HepG2 (cell line): Measurements from ENCODE around the gene RHAG. TPM values are rescaled to one million over a fixed set of nuclear protein-coding genes. Genes with fewer than 3 reads are reported as not detected.

Experiments
- ATAC-seq: fragments of 200-7000 bp; cut with Tn5 transposase; 3 replicates; pipeline ENCODE4 v1.9.1; 2020; ENCODE audit warnings: mild to moderate bottlenecking, moderate library complexity
- BruUV-seq: library from RNA; stranded (reverse); fragments of 400-500 nt; replicated peaks from 2 replicates; lab custom pipeline; 2021; lab: Mats Ljungman, UMichigan
- CTCF ChIA-PET: fragments of 300-600 bp; formaldehyde crosslinking; extraction: SDS; loops from one replicate; lab custom pipeline; 2021; ENCODE audit warnings: low total read pairs, inconsistent platforms, low intra/inter-chr PET ratio; lab: Yijun Ruan, JAX
- POLR2A ChIA-PET: fragments of 350-600 bp; sonication (Branson Sonifier 250); formaldehyde crosslinking; loops from one replicate; lab custom pipeline; 2020; ENCODE audit warnings: antibody characterized with exemption, inconsistent platforms; lab: Yijun Ruan, JAX
- DNase-seq: peaks from one replicate; pipeline ENCODE4 v3.0.0-alpha.2; 2015; ENCODE audit warnings: low spot score
- FAIRE-seq: peaks from 3 replicates; lab custom pipeline; 2011; peaks lifted over from hg19 to GRCh38; lab: Jason Lieb, UNC
- H2AFZ ChIP-seq: one replicate; pipeline ENCODE4 v1.6.1; 2011; ENCODE audit warnings: low read length, inconsistent platforms
- H3K27ac ChIP-seq: fragments of 300-600 bp; 3 replicates; pipeline ENCODE4 v1.8.0; 2011; ENCODE audit warnings: mixed run types, mild to moderate bottlenecking, mixed read lengths, low read length, inconsistent platforms; ENCODE audit not compliant: insufficient read depth; ENCODE audit errors: extremely low read length
- H3K27me3 ChIP-seq, 2 experiments: fragments of 200-600 bp in 1 of 2; 2 replicates in 1 of 2; 3 replicates in 1 of 2; pipeline versions ENCODE4 v1.6.0 to v1.8.0; 2011; ENCODE audit warnings: low read length in 2 of 2, mild to moderate bottlenecking in 2 of 2, moderate library complexity in 2 of 2, inconsistent platforms in 1 of 2; ENCODE audit not compliant: insufficient read depth in 2 of 2, control insufficient read depth in 1 of 2
- H3K36me3 ChIP-seq, 2 experiments: fragments of 200-600 bp in 1 of 2; replicated peaks in 1 of 2; 2 replicates in 1 of 2; 3 replicates in 1 of 2; pipeline versions ENCODE4 v1.5.1 to v1.8.0; 2011; ENCODE audit warnings: low read length in 2 of 2, inconsistent platforms in 1 of 2; ENCODE audit not compliant: insufficient read depth in 2 of 2, control insufficient read depth in 1 of 2
- H3K4me1 ChIP-seq: 2 replicates; pipeline ENCODE4 v1.5.1; 2012; ENCODE audit warnings: low read length, inconsistent platforms; ENCODE audit not compliant: insufficient read depth
- H3K4me2 ChIP-seq: 2 replicates; pipeline ENCODE4 v1.6.0; 2011; ENCODE audit warnings: low read depth, low read length, inconsistent platforms
- H3K4me3 ChIP-seq, 3 experiments: fragments of 200-600 bp in 1 of 3; sonication (generic), shearing (Covaris generic) in 1 of 3; replicated peaks in 1 of 3; 2 replicates each; pipeline ENCODE4 v1.5.1; 2011 to 2016; ENCODE audit warnings: low read length in 3 of 3, inconsistent platforms in 2 of 3, low read depth in 2 of 3, mild to moderate bottlenecking in 2 of 3, control low read depth in 1 of 3, mixed read lengths in 1 of 3; ENCODE audit not compliant: insufficient read depth in 1 of 3
- H3K79me2 ChIP-seq: one replicate; pipeline ENCODE4 v1.6.1; 2011; ENCODE audit warnings: low read length, inconsistent platforms; ENCODE audit not compliant: insufficient read depth
- H3K9ac ChIP-seq: 2 replicates; pipeline ENCODE4 v1.6.0; 2011; ENCODE audit warnings: mild to moderate bottlenecking, low read depth, low read length, inconsistent platforms; ENCODE audit not compliant: insufficient read depth
- H3K9me3 ChIP-seq: 2 replicates; pipeline ENCODE4 v1.5.1; 2012; ENCODE audit warnings: mild to moderate bottlenecking, low read length
- H4K20me1 ChIP-seq: 2 replicates; pipeline ENCODE4 v1.6.0; 2011; ENCODE audit warnings: inconsistent platforms, mild to moderate bottlenecking, low read length, moderate library complexity; ENCODE audit not compliant: insufficient read depth
- CHCHD3 ChIP-seq: sonication (generic); formaldehyde crosslinking; IDR thresholded peaks from 2 replicates; pipeline ENCODE4 v1.8.0; 2022; ENCODE audit warnings: mild to moderate bottlenecking, missing genetic modification reagents, moderate library complexity
- GATAD1 ChIP-seq: IDR thresholded peaks from 2 replicates; pipeline ENCODE4 v1.6.1; 2016; ENCODE audit warnings: missing genetic modification reagents, missing compliant biosample characterization
- KDM5B ChIP-seq: sonication (generic); formaldehyde crosslinking; IDR thresholded peaks from 2 replicates; pipeline ENCODE4 v1.4.0; 2020; ENCODE audit warnings: missing genetic modification reagents, mild to moderate bottlenecking, borderline replicate concordance
- NKX3-1 ChIP-seq: sonication (generic); formaldehyde crosslinking; IDR thresholded peaks from 2 replicates; pipeline ENCODE4 v1.5.0; 2020; ENCODE audit warnings: missing genetic modification reagents
- POLR2AphosphoS2 ChIP-seq: IDR thresholded peaks from 2 replicates; pipeline ENCODE4 v1.6.1; 2011; ENCODE audit warnings: low read depth, low read length, improper control_type of control experiment
- REST ChIP-seq, 2 experiments: IDR thresholded peaks; 2 replicates each; pipeline ENCODE4 v1.6.1; 2011 to 2012; ENCODE audit warnings: low read length in 2 of 2, borderline replicate concordance in 1 of 2, low read depth in 1 of 2, mild to moderate bottlenecking in 1 of 2, moderate library complexity in 1 of 2
- SAP130 ChIP-seq: IDR thresholded peaks from 2 replicates; pipeline ENCODE4 v1.6.1; 2016; ENCODE audit warnings: low read depth
- SMC3 ChIP-seq: IDR thresholded peaks from 2 replicates; pipeline ENCODE4 v1.6.1; 2011; ENCODE audit warnings: low read length, improper control_type of control experiment
- SNAPC4 ChIP-seq: sonication (generic); formaldehyde crosslinking; IDR thresholded peaks from 2 replicates; pipeline ENCODE4 v1.4.0; 2020; ENCODE audit warnings: mild to moderate bottlenecking, missing genetic modification reagents
- WIZ ChIP-seq: sonication (generic); formaldehyde crosslinking; IDR thresholded peaks from 2 replicates; pipeline ENCODE4 v1.5.1; 2020; ENCODE audit warnings: mild to moderate bottlenecking, missing genetic modification reagents
- ZNF143 ChIP-seq: sonication (generic); formaldehyde crosslinking; IDR thresholded peaks from 2 replicates; pipeline ENCODE4 v1.4.0; 2020; ENCODE audit warnings: missing genetic modification reagents
- ZNF331 ChIP-seq: sonication (generic); formaldehyde crosslinking; IDR thresholded peaks from 2 replicates; pipeline ENCODE4 v1.4.0; 2020; ENCODE audit warnings: missing genetic modification reagents
- ZNF44 ChIP-seq: sonication (generic); formaldehyde crosslinking; IDR thresholded peaks from 2 replicates; pipeline ENCODE4 v1.5.1; 2020; ENCODE audit warnings: mild to moderate bottlenecking, missing genetic modification reagents
- ZNF672 ChIP-seq: sonication (generic); formaldehyde crosslinking; IDR thresholded peaks from 2 replicates; pipeline ENCODE4 v1.8.1; 2022; ENCODE audit warnings: missing genetic modification reagents
- ZSCAN29 ChIP-seq: sonication (generic); formaldehyde crosslinking; conservative IDR thresholded peaks from 2 replicates; pipeline ENCODE4 v1.4.0; 2020; ENCODE audit warnings: mild to moderate bottlenecking, missing genetic modification reagents
- ZSCAN9 ChIP-seq: IDR thresholded peaks from 2 replicates; pipeline ENCODE4 v1.6.1; 2016; ENCODE audit warnings: borderline replicate concordance
- WGBS: methylation state at CpG from one replicate; pipeline ENCODE4 v1.1.6; 2017; ENCODE audit warnings: low lambda C conversion rate; 5-methylcytosine and 5-hydroxymethylcytosine counted together
- in situ Hi-C: cut with HindIII; loops from 2 replicates; pipeline ENCODE4 v1.10.0; 2017; ENCODE audit warnings: low pct_unique_long_range_greater_than_20kb; ENCODE audit not compliant: extremely low pct_ligation_motif_present
- intact Hi-C: fragments of 100-400 bp; cut with micrococcal nuclease; formaldehyde crosslinking; loops from one replicate; pipeline ENCODE4 v1.10.0; 2022; ENCODE audit not compliant: unreplicated experiment
- polyA plus RNA-seq, 8 experiments: library from polyadenylated mRNA; depleted of rRNA in 3 of 8; stranded (reverse) in 7 of 8; unstranded in 1 of 8; fragments of >200 nt; fragmentation: Illumina TruSeq in 4 of 8; extraction: Trizol in 4 of 8; gene quantifications; 2 replicates each; pipeline versions ENCODE4 v1.2.1 to v1.2.3, GENCODE V29; 2011 to 2016; ENCODE audit warnings: low read depth in 4 of 8, missing spikeins in 1 of 8, mixed read lengths in 1 of 8; ENCODE audit not compliant: insufficient read depth in 1 of 8
- total RNA-seq, 5 experiments: library from RNA; depleted of rRNA; stranded (reverse); fragments of >200 nt; fragmentation: Illumina TruSeq; extraction: Trizol; gene quantifications; 2 replicates each; pipeline ENCODE4 v1.2.3, GENCODE V29; 2016; ENCODE audit warnings: low read depth in 1 of 5

The RHAG gene
- total and polyA plus RNA-seq, 2 of the 13 experiments (the other 11 are each of a cell fraction or from before 2014, with no cell fraction given): not detected

GRCh38 chr6:49606721-49607390 is 29.8 kb downstream of the RHAG start:
- POLR2A ChIA-PET: no interaction called here
- no peaks in the 10 kb centered on the region for H3K79me2 ChIP-seq
- H3K4me1 ChIP-seq: 0 out of 2 replicates have a peak, but pooled peaks cover 5% of the 10 kb centered on the region
- H3K36me3 ChIP-seq: no peaks in the 10 kb centered on the region
- intact Hi-C loops: loop anchor here (1.0 to 5.0 kb wide), 4 partner anchors 75 to 240 kb away; partner anchors contain the start of genes CENPQ and MMUT
- no peak overlapping the region for H2AFZ ChIP-seq
- no peaks in the 10 kb centered on the region for H3K9me3 ChIP-seq
- no peak overlapping the region for H3K9ac ChIP-seq
- CTCF ChIA-PET: interaction anchor here (1.7 to 4.5 kb wide), 2 partner anchors 74 to 154 kb away, joined by 11 to 103 read pairs; no protein-coding TSS in a partner anchor
- BruUV-seq: no TSS peak
- in situ Hi-C loops: loop anchor here (5.0 kb wide), 2 partner anchors 80 to 150 kb away; no protein-coding TSS in a partner anchor
- H4K20me1 ChIP-seq: no peaks in the 10 kb centered on the region
- peak; percentile 91 for DNase-seq
- WGBS: 14% methylated on average over 4 of the region's 4 CpGs
- no peak overlapping the region for H3K27ac ChIP-seq
- peak; percentile 81 for FAIRE-seq
- no peak overlapping the region for H3K4me3 ChIP-seq
- H3K27me3 ChIP-seq: 0 out of 5 replicates have a peak, but pooled peaks cover 0 to 5% of the 10 kb centered on the region in 2 experiments
- ATAC-seq: peak; percentile 88
- H3K4me2 ChIP-seq: no peak overlapping the region
- peak; percentile 92 for TF ChIP-seq SMC3
- TF ChIP-seq REST (IDR thresholded peaks at IDR 0.05; ENCODE audit: borderline replicate concordance in 1 of 2, low read depth in 1 of 2, low read length in 2 of 2): no peak
- TF ChIP-seq GATAD1 (CRISPR knock-in tag): 0 out of 2 replicates have a peak, but pooled peaks have one; percentile 37
- no peak for TF ChIP-seq WIZ (CRISPR knock-in tag)
- TF ChIP-seq ZNF672 (CRISPR knock-in tag): no peak
- no peak for TF ChIP-seq SNAPC4 (CRISPR knock-in tag)
- no peak for TF ChIP-seq NKX3-1
- TF ChIP-seq KDM5B (CRISPR knock-in tag): no peak
- TF ChIP-seq POLR2AphosphoS2: no peak
- no peak for TF ChIP-seq ZNF143 (CRISPR knock-in tag)
- TF ChIP-seq ZNF44 (CRISPR knock-in tag): no peak
- no peak for TF ChIP-seq CHCHD3 (CRISPR knock-in tag)
- peak; percentile 52; the same call in 1 of the 2 replicates for TF ChIP-seq ZNF331 (CRISPR knock-in tag)
- no peak for TF ChIP-seq ZSCAN9 (CRISPR knock-in tag)
- TF ChIP-seq SAP130 (CRISPR knock-in tag): 0 out of 2 replicates have a peak, but pooled peaks have one; percentile 18
- TF ChIP-seq ZSCAN29 (CRISPR knock-in tag): no peak
